HG02798 (cell line): Measurements from ENCODE around the gene BST1.
"Not testable (repeated sequence)": the region's sequence is repeated elsewhere in the genome, so short reads cannot be mapped to it uniquely, and the experiment has no call there.

Experiments used
- ATAC-seq: cut with Tn5 transposase; IDR thresholded peaks from one replicate; pipeline ENCODE4 v1.9.1; 2021; ENCODE audit warnings: mild to moderate bottlenecking; ENCODE audit not compliant: unreplicated experiment, poor library complexity

Gene BST1

DNA sequence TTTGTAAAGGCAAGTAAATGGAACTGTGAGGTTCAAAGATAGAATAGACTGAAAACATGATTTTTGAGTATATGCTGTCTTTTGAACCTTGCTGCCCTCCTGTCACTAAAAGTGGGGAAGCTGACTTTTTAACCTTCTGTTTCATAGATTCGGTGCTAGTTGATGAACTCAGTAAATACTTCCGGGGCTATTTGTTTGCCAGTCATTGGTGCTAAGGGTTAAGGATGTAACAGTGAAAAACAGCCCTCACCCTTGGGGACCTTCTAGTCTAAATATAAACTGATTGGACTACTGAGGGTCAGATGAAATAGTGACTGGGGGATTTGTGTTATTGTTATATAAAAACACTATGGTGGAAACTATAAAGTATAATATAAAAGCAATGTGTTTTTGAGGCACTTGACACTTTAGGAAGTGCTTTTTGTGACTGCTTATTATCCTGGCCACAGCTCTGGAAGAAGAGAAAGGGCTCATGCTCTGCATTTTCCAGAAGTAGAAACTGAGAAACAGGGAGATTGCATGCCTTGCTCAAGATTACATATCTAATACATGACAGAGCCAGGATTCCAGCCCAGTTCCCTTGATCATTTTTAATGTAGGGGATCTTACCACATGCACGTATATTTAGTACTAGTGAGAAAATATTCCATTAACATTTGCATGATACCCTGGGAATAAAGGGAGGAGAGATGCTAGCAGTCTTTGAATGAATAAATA is 3.9 kb downstream of the BST1 start:
- no peak for ATAC-seq

DNA sequence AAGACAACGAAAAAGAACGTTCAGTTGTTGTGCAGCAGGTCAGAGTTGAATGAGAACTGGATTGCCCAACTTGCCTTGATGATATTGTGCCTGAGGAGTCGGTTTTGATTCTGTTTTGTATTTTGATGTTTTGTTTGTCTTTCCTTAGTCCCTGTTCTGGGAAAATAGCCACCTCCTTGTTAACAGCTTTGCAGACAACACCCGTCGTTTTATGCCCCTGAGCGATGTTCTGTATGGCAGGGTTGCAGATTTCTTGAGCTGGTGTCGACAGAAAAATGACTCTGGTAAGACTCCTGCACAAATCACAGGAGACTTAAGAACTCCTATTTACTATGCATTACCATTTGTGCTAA is 4.5 kb downstream of the BST1 start:
- no peak for ATAC-seq

GRCh38 chr4:15711762-15712161 is 8.9 kb downstream of the BST1 start:
- no peak for ATAC-seq

DNA sequence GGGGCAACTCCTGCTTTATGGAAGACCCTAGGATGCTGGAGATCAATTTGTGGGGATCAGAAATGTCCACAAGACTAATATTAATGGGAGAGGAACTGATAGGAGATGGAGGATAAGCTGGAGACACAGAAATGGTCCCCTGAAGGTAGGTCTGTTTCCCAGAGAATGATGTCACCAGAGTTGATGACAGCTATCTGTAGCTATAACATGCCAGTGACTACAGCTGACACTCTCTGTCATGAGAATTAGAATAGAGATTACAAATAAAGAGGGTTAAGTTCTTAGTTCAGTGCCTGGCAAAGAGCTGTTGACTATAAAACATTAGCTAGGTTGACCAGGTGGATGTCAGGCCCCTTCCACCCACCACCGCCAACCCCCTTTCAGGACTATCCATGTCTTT is 9.3 kb downstream of the BST1 start:
- ATAC-seq: no peak

DNA sequence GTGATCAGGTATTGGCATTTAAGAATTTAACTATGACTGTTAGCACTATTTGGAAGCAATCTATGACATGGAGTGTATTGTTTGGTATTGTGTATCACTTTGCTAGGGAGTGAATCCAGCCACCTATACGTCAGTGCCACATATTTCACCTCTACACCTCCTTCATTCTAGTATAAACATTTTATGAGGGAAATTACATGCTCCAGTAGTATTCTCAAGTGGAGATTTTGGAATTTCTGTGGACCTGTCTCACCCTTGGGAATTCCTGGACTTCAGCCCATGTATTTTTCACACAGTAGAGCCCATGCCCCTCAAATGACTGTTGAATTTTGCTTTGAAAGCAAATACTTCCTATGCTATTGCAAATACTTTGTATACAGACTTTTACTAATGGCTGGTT is 11.3 kb downstream of the BST1 start:
- ATAC-seq: no peak

- ATAC-seq: no peak
Observed at GRCh38 chr4:15714646-15715435, 12.0 kb downstream of the BST1 start.

- no peak for ATAC-seq
Observed at GRCh38 chr4:15716115-15716514, 13.2 kb downstream of the BST1 start.

GRCh38 chr4:15717086-15717485 is 14.2 kb downstream of the BST1 start:
- no peak for ATAC-seq

GRCh38 chr4:15717657-15718416 is 15.0 kb downstream of the BST1 start:
- no peak for ATAC-seq

DNA sequence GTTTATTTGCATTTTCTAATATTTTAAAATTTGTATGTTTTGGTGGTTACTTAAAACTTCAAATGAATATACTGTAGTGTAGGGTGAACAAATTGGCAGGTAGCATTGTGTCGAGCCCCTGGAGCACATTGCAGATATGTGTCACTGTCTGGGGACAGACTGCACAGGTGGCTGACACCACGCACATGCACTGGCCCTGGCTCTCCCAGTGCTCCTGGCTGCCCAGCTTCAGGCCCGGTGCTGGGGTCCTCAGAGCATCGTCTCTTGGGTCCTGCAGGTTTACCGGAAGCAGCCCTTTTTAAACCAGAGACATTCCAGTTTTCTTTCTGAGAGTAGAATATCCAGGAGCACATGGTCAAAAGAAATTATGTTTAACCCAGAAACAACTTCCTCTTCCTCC is 15.6 kb downstream of the BST1 start:
- no peak for ATAC-seq

DNA sequence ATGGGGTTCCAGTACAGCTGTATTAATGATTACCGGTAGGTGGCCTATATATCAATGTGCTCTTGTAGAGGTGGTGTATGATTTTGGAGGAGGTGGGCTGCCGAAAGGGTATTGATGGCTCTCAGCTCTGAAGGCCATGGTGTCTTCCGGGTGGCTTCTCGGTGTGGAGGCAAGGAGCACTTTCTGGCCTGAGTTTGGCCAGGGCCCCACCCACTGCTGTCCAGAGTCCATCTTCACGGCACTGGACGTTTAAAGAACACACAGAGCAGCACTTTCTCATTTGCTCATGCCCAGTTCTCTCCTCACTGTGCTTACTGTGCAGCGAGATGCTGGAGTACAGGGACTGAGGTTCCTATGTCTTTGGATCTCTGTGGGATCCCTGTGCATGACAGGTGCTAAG is 16.1 kb downstream of the BST1 start:
- no peak for ATAC-seq

DNA sequence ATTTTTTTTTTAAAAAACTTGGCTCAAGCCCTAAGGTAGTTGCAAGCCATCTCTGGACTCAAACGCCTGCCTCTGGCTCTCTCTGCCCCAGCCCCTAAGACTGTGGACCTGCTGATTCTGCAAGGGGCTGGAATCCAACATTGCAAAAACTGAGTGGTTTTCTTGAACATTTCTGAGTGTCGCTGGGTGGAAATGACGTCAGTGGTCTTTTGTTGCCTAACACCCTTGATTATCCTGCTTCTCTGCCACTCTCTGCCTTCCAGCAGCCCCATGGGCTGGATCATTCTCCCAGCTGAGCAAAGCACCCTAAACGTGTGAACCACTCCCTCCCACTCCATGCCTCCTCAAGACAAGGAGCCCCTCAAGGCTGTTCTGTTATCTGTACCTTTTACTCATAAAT is 16.6 kb downstream of the BST1 start:
- no peak for ATAC-seq

DNA sequence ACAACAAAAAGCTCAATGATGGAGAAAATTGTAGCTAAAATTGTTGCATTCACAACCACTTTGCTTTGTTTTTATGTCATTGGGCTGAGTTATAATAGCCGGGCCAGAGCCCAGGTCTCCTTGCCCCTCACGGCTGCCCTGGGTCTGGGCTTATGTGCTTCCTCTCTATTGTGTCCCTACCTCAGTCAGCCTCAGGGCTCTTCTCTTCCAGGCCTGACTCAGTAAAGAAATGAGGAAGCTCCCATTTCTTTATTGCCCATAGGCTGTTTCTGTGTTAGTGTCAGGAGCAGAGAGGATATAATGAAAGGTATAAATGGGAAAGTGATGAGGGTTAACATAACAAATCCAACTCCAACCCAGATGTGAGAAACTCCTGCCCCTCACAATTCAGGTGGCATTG is 18.0 kb downstream of the BST1 start:
- no peak for ATAC-seq

DNA sequence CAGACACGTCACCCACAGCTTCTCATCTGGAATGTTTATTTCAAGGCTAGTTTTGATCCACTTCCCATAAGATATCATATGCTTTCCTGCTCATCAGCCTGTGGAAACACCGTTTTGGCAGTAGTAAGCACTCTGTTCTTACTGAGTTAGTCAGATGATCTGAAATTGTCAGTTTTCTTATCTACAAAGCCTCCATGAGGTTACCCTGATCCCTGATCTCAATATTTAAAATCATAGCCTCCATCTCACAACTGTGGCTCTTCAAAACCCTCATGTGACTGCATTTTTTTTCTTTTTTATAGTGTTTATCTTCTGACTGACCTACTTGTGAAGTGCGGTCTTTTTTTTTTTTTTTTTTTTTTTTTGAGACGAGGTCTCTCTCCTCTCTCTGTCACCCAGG is 22.7 kb downstream of the BST1 start:
- ATAC-seq: no peak

DNA sequence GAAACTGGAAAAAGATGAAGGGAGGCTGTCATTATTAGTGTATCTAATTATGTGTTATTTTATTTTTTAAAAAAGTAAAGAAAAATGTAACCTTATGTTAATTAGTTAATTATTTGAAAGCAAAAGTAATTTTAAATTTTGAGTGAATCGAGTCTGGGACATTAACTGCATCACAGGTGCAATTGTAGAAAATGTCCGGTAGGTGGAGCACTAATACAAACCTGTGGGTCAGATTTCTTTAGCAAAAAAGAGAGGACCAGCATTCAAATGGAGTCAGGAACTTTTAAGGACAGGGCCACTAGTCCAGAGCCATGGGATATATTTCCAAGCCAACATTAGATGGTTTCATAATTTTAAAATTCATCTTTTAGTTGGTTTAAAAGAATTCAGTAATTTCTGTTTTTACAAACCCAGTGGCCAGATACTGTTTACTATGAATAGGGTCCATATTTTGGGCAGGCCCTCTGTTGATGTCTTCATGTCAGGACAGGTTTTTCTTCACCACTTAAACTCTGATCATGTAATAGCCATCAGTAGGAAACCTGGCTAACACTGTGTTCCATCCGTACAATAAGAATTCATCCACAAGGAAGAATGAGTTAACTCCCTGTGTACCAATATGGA is 27.2 kb downstream of the BST1 start:
- peak; percentile 74 for ATAC-seq

GRCh38 chr4:15733061-15733460 is 30.2 kb downstream of the BST1 start:
- ATAC-seq: not testable (repeated sequence)

GRCh38 chr4:15735536-15735935 is 32.7 kb downstream of the BST1 start:
- ATAC-seq: no peak

DNA sequence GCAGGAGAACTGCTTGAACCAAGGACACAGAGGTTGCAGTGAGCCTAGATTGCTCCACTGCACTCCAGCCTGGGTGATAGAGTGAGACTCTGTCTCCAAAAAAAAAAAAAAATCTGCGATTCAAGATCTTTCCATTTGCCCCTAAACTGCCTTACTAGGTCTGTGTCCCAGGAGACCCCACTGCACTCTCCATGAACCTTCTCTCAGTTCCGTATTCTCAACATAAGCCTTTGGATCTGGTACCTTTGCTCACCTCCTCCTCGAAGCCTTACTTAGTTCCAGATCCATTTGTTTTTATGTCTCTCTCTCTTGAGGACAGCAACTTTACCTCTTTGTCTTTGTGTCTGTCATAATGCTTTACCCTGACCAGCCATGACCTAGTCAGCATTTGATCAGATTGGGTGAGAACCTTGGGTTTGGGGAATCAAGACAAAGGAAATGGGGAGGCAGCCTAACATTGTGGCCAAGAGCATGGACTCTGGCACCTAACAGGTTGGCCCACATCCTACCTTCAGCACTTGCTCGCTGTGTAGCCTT is 33.7 kb downstream of the BST1 start:
- ATAC-seq: no peak

- ATAC-seq: no peak
Observed at GRCh38 chr4:15737255-15737654, 34.4 kb downstream of the BST1 start.

DNA sequence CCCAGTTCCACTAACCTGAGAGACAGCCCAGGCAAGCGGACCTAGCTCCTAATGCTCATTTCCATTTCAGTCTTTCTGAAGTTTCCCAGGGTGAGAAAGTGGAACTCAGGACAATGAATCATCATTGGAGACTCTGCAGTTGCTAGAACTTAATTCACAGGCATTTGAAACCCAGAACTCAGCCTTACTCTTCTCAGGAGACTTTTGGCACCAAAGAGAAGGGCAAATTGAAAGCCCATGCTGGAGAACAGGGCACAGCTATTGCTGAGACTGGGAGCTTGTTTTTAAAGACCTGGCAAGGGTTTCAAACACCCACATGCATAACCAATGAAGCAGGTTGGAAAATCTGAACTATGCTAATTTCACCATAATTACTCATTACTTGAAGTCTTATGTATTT is 36.0 kb downstream of the BST1 start:
- no peak for ATAC-seq
